PC-9 (cell line): ENCODE measurements around the gene FIZ1. TPM values are rescaled to one million over a fixed set of nuclear protein-coding genes. Genes with fewer than 3 reads are reported as not detected.

Experiments used
- BruUV-seq: library from RNA; stranded (reverse); fragments of 400-500 nt; replicated peaks from 2 replicates; lab custom pipeline; 2021; lab: Mats Ljungman, UMichigan
- CTCF ChIA-PET: fragments of 300-600 bp; sonication (Branson Sonifier 250); formaldehyde crosslinking; loops from one replicate; lab custom pipeline; 2022; ENCODE audit warnings: antibody characterized with exemption; lab: Charles Lee
- POLR2A ChIA-PET: fragments of 300-600 bp; sonication (Branson Sonifier 250); formaldehyde crosslinking; loops from one replicate; lab custom pipeline; 2022; ENCODE audit warnings: antibody characterized with exemption; ENCODE audit not compliant: unreplicated experiment; lab: Charles Lee
- DNase-seq, 2 experiments: peaks; one replicate each; pipeline versions ENCODE4 v3.0.0 to v3.0.0-alpha.2; 2015 to 2022; ENCODE audit warnings: mixed read lengths in 1 of 2
- H2AFZ ChIP-seq: fragments of 200-600 bp; sonication (generic); 2 replicates; pipeline ENCODE4 v1.8.1; 2017; ENCODE audit warnings: antibody characterized with exemption
- H3F3A ChIP-seq: fragments of 200-600 bp; sonication (generic); 2 replicates; pipeline ENCODE4 v1.8.1; 2017; ENCODE audit warnings: antibody characterized with exemption, mild to moderate bottlenecking, low read depth; ENCODE audit not compliant: insufficient read depth
- H3K27ac ChIP-seq: fragments of 200-600 bp; sonication (generic); 2 replicates; pipeline ENCODE4 v1.6.1; 2016; ENCODE audit warnings: mixed run types
- H3K27me3 ChIP-seq: fragments of 200-600 bp; sonication (generic); 2 replicates; pipeline ENCODE4 v1.6.1; 2016; ENCODE audit warnings: low read depth, mixed run types; ENCODE audit not compliant: insufficient read depth
- H3K36me3 ChIP-seq: fragments of 200-600 bp; sonication (generic); 2 replicates; pipeline ENCODE4 v1.6.1; 2016; ENCODE audit warnings: low read depth, mixed run types
- H3K4me1 ChIP-seq: fragments of 200-600 bp; sonication (generic); replicated peaks from 2 replicates; pipeline ENCODE4 v1.6.1; 2016; ENCODE audit warnings: mixed run types; ENCODE audit not compliant: insufficient read depth
- H3K4me2 ChIP-seq: fragments of 200-600 bp; sonication (generic); 2 replicates; pipeline ENCODE4 v1.6.1; 2017; ENCODE audit warnings: mixed run types
- H3K4me3 ChIP-seq: fragments of 200-600 bp; sonication (generic); 2 replicates; pipeline ENCODE4 v1.6.1; 2016; ENCODE audit warnings: mixed run types
- H3K79me2 ChIP-seq: fragments of 200-600 bp; sonication (generic); 2 replicates; pipeline ENCODE4 v1.6.1; 2017; ENCODE audit warnings: low read depth, mixed run types
- H3K9me2 ChIP-seq: fragments of 200-600 bp; sonication (generic); 2 replicates; pipeline ENCODE4 v1.8.1; 2017; ENCODE audit warnings: mild to moderate bottlenecking; ENCODE audit not compliant: insufficient read depth
- H3K9me3 ChIP-seq: fragments of 200-600 bp; sonication (generic); 2 replicates; pipeline ENCODE4 v1.8.1; 2016; ENCODE audit warnings: low read depth; ENCODE audit not compliant: insufficient read depth
- H4K20me1 ChIP-seq: fragments of 200-600 bp; sonication (generic); 2 replicates; pipeline ENCODE4 v1.8.1; 2017; ENCODE audit not compliant: insufficient read depth
- EZH2 ChIP-seq: fragments of 200-600 bp; sonication (generic); IDR thresholded peaks from 2 replicates; pipeline ENCODE4 v1.8.0; 2017; ENCODE audit warnings: antibody characterized with exemption, low read depth
- intact Hi-C: fragments of 100-400 bp; cut with micrococcal nuclease; formaldehyde crosslinking; loops from one replicate; pipeline ENCODE4 v1.10.0; 2022; ENCODE audit not compliant: unreplicated experiment
- total RNA-seq: library from RNA; stranded (reverse); gene quantifications from 2 replicates; pipeline ENCODE4 v1.2.3, GENCODE V29; 2021
- TF ChIP-seq, protein P1 (sequence below): fragments of 200-600 bp; sonication (generic); conservative IDR thresholded peaks from 2 replicates; pipeline ENCODE4 v1.6.1; 2017; ENCODE audit warnings: mixed run types, antibody characterized with exemption, mild to moderate bottlenecking, moderate library complexity

Gene FIZ1
- total RNA-seq, 1 experiment from 2014 or later, result 25.4 TPM

DNA sequence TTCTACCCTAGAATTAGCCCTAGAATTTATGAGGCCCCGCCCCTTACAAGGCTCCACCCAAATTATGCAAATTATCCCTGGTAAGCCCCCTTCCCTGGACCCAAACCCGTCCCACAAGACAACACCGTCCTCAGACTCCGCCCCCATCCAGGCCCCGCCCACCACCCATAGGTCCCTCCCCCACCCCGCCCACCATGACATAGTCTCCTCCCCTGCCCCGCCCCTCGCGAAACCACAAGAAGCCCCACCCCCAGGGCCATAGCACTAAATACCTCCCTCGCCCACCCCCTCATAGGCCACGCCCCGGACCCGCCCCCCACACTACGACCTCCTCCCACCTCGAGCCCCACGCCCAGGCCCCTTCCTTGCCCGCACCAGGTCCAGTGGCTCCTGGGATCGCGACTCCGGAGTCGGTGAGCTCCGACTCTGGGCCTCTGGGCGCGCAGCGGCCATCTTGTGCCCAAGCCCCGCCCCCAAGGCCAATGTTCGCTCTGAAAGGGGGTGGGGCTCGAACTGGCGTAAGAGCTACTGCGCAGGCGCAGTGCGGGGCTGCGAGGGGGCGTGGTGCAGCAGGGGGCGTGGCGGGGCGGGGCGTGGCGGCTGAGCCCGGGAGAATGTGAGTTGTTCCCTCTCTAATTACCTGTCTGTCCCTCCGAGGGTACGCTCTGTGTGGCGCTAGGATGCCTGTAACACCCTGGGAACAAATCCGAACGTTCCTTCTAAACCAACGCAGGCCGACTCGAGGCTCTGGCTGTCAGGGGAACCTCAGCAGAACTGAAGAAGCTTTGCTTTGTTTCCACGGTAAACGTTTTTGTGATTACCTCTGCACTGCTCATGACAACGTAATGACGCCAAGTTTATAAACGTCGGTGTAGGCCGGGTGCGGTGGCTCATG, 25.0 kb upstream of the FIZ1 start, which contains the start of gene ZNF784:
Gene ZNF784, minus strand, starts transcription at position 458 of the 895 bp plus-strand sequence. Its CDS starts 5 bp downstream, at position 453.
- Histone ChIP-seq H3K4me1 (peaks cover 14% of the 10 kb centered on the region), H3K36me3 (no peaks in the 10 kb centered on the region), H3K9me2 (no peaks in the 10 kb centered on the region), H2AFZ (peak within 1 kb of the TSS; percentile 88), H3K27me3 (no peaks in the 10 kb centered on the region), H3K4me2 (peak within 1 kb of the TSS; percentile 92), H3F3A (peaks cover 22% of the 10 kb centered on the region), H3K27ac (peak within 1 kb of the TSS; percentile 75), H3K9me3 (no peaks in the 10 kb centered on the region), H3K4me3 (peak within 1 kb of the TSS; percentile 62), H4K20me1 (peaks cover 10% of the 10 kb centered on the region), H3K79me2 (no peaks in the 10 kb centered on the region)
- ChIA-PET CTCF (interaction anchor here (0.6 to 1.0 kb wide), 6 partner anchors 15 to 365 kb away, joined by 3 to 14 read pairs (median 6); partner anchors contain the start of gene PPP6R1), POLR2A (interaction anchor here (0.6 to 1.0 kb wide), 19 partner anchors 12 to 1151 kb away, joined by 3 to 17 read pairs (median 8); partner anchors contain the start of genes CDC42EP5, ZNF628 and ZNF865)
- peak; percentile 83 to 94 for DNase-seq
- intact Hi-C loops, result loop anchor here (1.0 kb wide), 3 partner anchors 19 to 107 kb away; partner anchors contain the start of gene ZNF865
- BruUV-seq, result no TSS peak
- TF ChIP-seq EZH2, result no peak

DNA sequence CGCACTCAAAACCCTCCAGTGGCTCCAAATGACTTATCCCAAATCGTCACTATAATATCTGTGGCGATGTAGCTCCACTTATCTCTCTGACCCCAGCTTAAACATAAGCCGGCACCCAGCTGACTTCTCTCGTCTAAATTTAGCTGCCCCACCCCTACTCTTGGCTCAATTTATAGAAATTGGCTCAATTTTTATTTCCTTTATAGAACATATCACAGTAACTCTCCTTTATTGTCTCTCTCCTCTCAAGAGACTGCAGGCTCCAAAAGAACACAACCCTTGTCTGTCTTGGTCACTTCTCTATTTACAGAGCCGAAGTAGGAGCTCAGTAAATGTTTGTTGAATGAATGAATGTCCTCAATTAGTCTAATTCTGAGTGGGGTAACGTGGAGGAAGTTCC, 24.2 kb upstream of the FIZ1 start:
- Histone ChIP-seq H3K9me2 (no peaks in the 10 kb centered on the region), H3K27me3 (no peaks in the 10 kb centered on the region), H3K4me1 (peaks cover 14% of the 10 kb centered on the region), H3K36me3 (no peaks in the 10 kb centered on the region), H3K9me3 (no peaks in the 10 kb centered on the region), H3K27ac (no peak overlapping the region), H3K4me2 (peak overlapping the region; percentile 58), H3K4me3 (peak overlapping the region; percentile 44; the same call in 1 of the 2 replicates), H3K79me2 (no peaks in the 10 kb centered on the region), H3F3A (peaks cover 29% of the 10 kb centered on the region), H2AFZ (no peak overlapping the region), H4K20me1 (peaks cover 10% of the 10 kb centered on the region)
- peak in 1 of 2 experiments; percentile 20 for DNase-seq
- intact Hi-C loops, result no loop called here
- BruUV-seq, result TSS peak; percentile 63
- TF ChIP-seq EZH2, result no peak
- TF ChIP-seq, protein P1, sequence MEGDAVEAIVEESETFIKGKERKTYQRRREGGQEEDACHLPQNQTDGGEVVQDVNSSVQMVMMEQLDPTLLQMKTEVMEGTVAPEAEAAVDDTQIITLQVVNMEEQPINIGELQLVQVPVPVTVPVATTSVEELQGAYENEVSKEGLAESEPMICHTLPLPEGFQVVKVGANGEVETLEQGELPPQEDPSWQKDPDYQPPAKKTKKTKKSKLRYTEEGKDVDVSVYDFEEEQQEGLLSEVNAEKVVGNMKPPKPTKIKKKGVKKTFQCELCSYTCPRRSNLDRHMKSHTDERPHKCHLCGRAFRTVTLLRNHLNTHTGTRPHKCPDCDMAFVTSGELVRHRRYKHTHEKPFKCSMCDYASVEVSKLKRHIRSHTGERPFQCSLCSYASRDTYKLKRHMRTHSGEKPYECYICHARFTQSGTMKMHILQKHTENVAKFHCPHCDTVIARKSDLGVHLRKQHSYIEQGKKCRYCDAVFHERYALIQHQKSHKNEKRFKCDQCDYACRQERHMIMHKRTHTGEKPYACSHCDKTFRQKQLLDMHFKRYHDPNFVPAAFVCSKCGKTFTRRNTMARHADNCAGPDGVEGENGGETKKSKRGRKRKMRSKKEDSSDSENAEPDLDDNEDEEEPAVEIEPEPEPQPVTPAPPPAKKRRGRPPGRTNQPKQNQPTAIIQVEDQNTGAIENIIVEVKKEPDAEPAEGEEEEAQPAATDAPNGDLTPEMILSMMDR, result no peak
- CTCF ChIA-PET, result no interaction called here
- POLR2A ChIA-PET, result no interaction called here

DNA sequence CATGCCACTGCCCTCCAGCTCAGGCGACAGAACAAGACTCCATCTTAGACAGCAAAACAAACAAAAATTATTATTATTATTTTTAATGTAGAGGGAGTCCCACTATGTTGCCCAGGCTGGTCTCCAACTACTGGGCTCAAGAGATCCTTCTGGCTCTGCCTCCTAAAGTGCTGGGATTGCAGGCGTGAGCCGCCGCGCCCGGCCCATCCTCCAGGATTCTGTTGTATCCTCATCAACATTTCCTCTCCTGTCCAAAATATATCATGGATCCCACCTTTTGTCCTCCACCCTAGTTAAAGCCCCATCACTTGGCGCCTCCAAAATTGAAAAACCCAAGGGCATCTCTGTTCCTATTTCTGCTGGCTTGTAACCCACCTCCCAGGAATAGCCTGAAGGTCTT, 23.8 kb upstream of the FIZ1 start:
- Histone ChIP-seq H4K20me1 (peaks cover 10% of the 10 kb centered on the region), H3K27ac (no peak overlapping the region), H3K9me2 (no peaks in the 10 kb centered on the region), H3K4me1 (peaks cover 14% of the 10 kb centered on the region), H2AFZ (no peak overlapping the region), H3K4me3 (no peak overlapping the region), H3F3A (peaks cover 32% of the 10 kb centered on the region), H3K36me3 (no peaks in the 10 kb centered on the region), H3K4me2 (peak overlapping the region; percentile 58; the same call in 1 of the 2 replicates), H3K27me3 (no peaks in the 10 kb centered on the region), H3K9me3 (no peaks in the 10 kb centered on the region), H3K79me2 (no peaks in the 10 kb centered on the region)
- ChIA-PET CTCF (no interaction called here), POLR2A (interaction anchor here (0.7 kb wide), 1 partner anchor 16 kb away, joined by 9 read pairs; no protein-coding TSS in a partner anchor)
- DNase-seq, result no peak
- intact Hi-C loops, result no loop called here
- no TSS peak for BruUV-seq
- no peak for TF ChIP-seq EZH2
- TF ChIP-seq, protein P1, result no peak
